Anterior cingulate cortex (tissue), 58 donors: ENCODE measurements around the gene PDXK.

ENCODE experiments used
- DNase-seq, 58 donors: peaks; one replicate each; lab custom pipeline; 2025; lab: John Stamatoyannopoulos, UW

Gene PDXK

DNA sequence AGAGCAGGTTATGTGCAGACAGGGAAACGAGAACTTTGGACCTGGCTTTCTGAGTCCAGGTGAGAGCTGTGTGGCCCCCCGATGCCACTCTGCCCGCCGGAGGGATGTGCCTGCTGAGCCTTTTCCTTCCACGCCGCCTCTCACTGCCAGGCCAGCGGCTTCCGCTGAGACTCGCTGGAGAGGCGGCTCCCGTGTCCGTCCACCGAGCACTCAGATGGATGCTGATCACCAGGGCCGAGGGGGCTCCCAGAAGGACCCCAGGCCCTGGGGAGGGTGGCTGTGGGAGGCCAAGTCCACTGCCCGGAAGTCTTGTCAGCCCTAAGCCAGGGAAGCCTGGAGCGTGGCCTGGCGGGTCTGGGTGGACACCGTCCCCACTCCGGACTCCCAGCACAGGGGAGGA lies 40.7 kb downstream of the PDXK start:
- no peak for DNase-seq

- no peak for DNase-seq
Observed at GRCh38 chr21:43760391-43760958, 41.5 kb downstream of the PDXK start.

DNA sequence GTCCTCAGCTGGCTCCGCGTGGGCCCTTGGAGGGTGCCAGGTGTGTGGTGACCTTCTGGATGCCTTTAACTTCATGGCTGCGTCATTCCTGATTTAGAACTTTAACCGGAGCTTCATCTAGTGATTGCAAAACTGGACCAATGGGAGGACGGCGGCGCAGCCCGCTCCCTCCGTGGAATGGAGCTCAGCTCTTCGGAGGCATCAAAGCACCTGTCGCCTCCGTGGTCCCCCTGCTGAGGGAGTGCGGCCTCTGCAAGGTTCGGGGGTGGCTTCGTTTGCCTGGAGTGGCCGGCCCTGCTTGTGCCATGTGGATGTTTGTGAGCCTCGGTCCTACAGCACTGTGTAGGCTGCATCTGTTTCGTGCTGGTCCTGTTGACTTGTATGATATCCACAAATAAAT lies 43.0 kb downstream of the PDXK start:
- no peak for DNase-seq

- no peak for DNase-seq
Observed at GRCh38 chr21:43762303-43763128, 43.6 kb downstream of the PDXK start.

GRCh38 chr21:43763901-43764523 lies 45.1 kb downstream of the PDXK start:
- no peak for DNase-seq

DNA sequence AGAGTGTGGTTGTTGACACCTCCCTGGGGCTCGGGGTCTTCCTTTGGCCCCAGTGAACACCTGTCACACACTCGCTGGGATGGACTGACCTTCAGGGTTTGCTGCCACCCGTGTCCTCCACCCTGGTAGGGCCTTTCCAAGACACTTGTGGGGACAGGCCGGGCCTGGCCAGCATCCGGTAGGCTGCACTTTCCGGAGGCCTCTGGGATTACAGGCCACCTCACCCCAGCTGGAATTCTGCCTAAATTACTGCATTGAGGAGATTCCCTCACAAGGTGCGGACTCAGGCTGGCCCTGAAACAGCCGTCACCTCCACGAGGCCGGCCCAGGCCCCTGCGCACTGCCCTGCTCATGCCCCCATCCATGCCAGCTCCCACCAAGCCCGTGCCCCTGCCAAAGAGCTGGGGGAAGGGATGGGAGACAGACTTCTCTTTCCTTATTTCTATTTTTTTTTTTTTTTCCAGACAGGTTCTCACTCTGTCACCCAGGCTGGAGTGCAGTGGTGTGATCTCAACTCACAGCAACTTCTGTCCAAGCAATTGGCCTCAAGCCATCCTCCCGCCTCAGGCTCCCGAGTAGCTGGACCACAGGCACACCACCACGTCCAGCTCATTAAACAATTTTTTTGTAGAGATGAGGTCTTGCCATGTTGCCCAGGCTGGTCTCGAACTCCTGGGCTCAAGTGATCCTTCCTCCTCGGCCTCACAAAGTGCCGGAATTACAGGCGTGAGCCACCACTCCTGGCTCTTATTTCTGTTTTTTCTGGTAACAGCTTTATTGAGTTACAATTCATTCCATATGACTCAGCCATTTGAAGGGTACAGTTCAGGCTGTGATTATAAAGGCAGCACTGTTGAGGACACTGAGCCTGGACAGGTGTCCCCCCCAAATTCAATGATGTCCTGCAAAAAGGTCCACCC lies 45.9 kb downstream of the PDXK start:
- DNase-seq = no peak

DNA sequence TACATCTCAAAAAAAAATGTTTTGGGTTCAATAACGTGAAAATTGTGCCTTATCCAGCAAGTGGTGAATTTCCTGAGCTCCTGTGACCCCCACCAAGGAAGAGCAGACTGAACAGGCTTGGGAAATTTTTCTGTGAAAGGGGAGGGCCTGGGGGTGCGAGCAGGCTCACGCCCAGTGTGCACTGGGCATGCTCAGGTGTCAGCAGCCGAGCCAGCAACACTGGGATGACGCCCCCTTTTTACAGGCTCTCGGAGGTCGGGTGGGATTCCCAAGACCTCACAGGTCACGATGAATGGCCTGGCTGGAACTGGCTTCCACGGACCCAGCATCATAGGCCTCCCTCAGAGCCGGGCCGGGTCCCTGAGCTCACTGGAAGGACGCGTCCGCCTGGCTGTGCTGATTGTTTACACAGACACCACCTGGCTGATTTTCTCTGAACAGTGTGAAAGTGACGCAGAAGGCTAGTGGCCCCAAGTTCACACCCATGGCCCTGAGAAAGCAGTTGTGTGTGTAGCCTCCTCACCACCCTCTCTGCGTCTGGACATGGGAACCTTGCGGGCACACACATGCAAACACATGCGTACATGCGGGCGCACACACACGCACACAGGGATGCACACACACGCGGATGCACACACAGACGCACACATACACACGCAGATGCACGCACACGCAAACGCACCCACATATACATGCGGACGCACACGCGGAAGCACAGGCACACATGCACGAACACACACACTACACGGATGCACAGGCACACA lies 48.0 kb downstream of the PDXK start:
- DNase-seq = no peak

DNA sequence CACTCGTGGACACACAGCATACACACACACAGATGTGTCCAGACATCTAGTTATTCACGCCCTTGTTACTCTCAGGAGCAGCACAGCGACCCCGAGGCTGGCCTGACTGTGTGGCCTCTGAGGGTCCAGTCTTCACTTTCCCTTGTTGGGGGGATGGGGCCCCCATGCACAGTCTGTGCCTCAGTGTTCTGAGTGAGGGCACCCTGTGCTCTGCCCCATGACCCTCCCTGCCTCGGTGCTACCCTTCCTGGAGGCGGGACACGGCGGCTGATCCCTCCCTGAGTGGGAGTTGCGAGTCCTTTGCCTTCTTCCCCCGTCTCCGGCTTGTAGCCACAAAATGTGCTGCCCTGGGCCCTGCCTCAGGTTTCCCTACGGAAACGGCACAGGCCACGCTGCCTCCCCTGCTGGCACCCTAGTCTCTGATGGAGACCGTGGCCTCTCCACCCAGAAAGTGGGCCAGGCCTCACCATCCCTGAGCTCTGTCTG lies 48.6 kb downstream of the PDXK start:
- no peak for DNase-seq

- DNase-seq = peak in 2 of 58 donors; percentile 20
Observed at GRCh38 chr21:43767984-43768867, 49.3 kb downstream of the PDXK start.

- no peak for DNase-seq
Observed at GRCh38 chr21:43768868-43769167, 49.9 kb downstream of the PDXK start.

- no peak for DNase-seq
Observed at GRCh38 chr21:43769325-43769958, 50.5 kb downstream of the PDXK start.

DNA sequence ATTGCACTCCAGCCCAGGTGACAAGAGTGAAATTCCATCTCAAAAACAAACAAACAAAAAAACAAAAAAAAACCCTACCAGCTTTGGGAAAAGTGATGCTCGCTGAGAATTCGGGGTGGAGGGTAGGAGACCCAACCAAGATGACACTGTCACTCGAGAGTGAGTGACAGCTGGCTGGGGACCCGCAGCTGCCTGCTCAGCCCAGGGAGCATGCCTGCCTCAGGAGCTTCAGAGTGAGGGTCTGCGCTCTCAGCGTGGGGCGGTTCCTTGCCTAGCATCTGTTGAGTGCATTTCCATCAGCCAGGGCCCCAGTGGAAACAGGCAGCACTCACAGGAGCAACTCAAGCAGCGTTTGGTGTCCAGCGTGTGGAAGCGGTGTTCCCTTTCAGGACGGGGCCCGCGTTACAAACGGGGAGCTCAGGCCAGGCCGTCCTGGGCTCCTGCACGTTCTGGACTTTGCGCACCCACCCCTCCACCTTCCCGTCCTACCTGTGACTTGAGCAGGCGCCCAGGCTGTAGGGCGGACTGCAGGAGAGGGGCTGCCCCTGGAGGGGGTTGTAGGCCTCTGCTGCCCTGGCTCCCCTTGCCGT lies 51.2 kb downstream of the PDXK start:
- no peak for DNase-seq

DNA sequence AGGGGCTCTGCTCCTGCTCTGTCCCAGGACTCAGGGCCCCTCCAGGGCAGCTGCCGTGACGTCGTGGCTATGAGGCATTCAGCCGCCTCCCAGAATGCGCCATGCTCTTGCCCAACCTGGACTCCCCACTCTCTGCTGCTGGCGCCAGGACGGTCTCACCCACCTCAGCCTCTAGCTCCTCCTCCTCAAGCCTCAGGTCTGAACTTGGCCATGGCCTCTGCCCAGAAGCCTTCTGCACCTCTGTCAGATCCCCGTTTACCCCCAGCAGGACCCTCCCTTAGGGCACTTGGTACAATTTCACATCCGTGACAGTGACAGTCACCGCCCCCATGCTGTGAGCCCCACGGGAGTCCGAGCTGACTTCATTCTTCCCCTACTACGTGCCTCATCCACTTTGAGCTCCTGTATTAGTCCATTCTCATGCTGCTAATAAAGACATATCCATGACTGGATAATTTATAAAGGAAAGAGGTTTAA lies 52.3 kb downstream of the PDXK start:
- DNase-seq = no peak

GRCh38 chr21:43771698-43772424 lies 52.9 kb downstream of the PDXK start:
- DNase-seq = no peak

- DNase-seq = no peak
Observed at GRCh38 chr21:43772425-43772821, 53.5 kb downstream of the PDXK start.

- DNase-seq = no peak
Observed at GRCh38 chr21:43774163-43774562, 55.2 kb downstream of the PDXK start.

GRCh38 chr21:43775190-43775589 lies 56.3 kb downstream of the PDXK start:
- DNase-seq = no peak
